Right lobe of liver (tissue), 4 donors: Measurements from ENCODE around the gene LRRC46.

Experiments
- CTCF ChIP-seq, 4 donors: fragments of 200-600 bp in 3 of 4; fragments of 450-650 bp in 1 of 4; IDR thresholded peaks; one replicate each; pipeline versions ENCODE4 v1.5.1 to v1.8.0; 2016 to 2022; ENCODE audit warnings: antibody characterized with exemption in 4 of 4, mild to moderate bottlenecking in 2 of 4
- POLR2A ChIP-seq: fragments of 450-650 bp; IDR thresholded peaks from one replicate; pipeline ENCODE4 v1.6.1; 2017; ENCODE audit warnings: antibody characterized with exemption, mild to moderate bottlenecking
- donor health status: DM: no; HTN: no; CAD: no.
- donor health status: DM: no; HTN: no; CAD: no.
- donor health status: DM: no; HTN: yes; CAD: no.

GRCh38 chr17:47797797-47798196 lies 33.7 kb upstream of the LRRC46 start:
- TF ChIP-seq CTCF (IDR thresholded peaks at IDR 0.05): no peak
- no peak for TF ChIP-seq POLR2A
